Measurements from ENCODE around the gene SMAD3. TPM values are rescaled to one million over a fixed set of nuclear protein-coding genes. Genes with fewer than 3 reads are reported as not detected.

Gene SMAD3
- total RNA-seq, 1 donor from 2014 or later, result 89.3 TPM

GRCh38 chr15:67097424-67097823 lies 32.0 kb downstream of the SMAD3 start:
- no peak overlapping the region for H3K4me3 ChIP-seq
- no peak overlapping the region for H3K27ac ChIP-seq
- DNase-seq (ENCODE audit: low spot score in 2 of 2), result no peak
- H3K9me3 ChIP-seq, result no peaks in the 10 kb centered on the region
- no peaks in the 10 kb centered on the region for H3K27me3 ChIP-seq
- peaks cover 3 to 18% of the 10 kb centered on the region in 2 donors for H3K4me1 ChIP-seq
- TF ChIP-seq, protein P1, sequence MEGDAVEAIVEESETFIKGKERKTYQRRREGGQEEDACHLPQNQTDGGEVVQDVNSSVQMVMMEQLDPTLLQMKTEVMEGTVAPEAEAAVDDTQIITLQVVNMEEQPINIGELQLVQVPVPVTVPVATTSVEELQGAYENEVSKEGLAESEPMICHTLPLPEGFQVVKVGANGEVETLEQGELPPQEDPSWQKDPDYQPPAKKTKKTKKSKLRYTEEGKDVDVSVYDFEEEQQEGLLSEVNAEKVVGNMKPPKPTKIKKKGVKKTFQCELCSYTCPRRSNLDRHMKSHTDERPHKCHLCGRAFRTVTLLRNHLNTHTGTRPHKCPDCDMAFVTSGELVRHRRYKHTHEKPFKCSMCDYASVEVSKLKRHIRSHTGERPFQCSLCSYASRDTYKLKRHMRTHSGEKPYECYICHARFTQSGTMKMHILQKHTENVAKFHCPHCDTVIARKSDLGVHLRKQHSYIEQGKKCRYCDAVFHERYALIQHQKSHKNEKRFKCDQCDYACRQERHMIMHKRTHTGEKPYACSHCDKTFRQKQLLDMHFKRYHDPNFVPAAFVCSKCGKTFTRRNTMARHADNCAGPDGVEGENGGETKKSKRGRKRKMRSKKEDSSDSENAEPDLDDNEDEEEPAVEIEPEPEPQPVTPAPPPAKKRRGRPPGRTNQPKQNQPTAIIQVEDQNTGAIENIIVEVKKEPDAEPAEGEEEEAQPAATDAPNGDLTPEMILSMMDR (IDR thresholded peaks at IDR 0.05), result no peak
- peaks cover 9 to 10% of the 10 kb centered on the region in 2 donors for H3K36me3 ChIP-seq
- intact Hi-C loops (cut with DNase I), result no loop called here

- H3K4me3 ChIP-seq, result peak overlapping the region in 1 of 2 donors; percentile 12
Measured at GRCh38 chr15:67097930-67098740, 32.7 kb downstream of the SMAD3 start.

DNA sequence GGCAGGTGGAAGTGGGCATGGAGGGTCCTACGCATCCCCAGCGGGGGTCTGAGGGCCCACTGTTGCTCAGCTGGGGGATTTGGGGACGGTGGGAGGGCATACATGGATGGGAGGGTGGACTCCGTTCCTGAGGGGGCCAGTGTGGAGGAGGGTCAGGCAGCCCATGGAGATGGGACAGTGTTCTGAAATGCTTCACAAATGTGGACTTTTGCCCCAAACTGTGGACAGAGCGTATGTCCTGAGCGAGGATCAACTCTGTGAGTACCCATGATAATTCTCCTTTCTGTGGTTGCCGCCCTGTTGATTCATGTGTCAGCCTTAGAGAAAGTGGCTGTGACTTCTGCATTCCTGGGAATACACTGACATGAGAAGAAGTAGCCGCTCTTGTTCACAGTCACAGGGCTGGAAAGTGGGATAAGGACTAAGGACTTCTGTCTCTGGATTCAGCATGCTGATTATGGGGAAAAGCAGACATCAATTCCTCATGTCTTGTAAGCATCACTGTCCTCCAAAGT lies 33.4 kb downstream of the SMAD3 start:
- intact Hi-C loops (cut with DNase I), result no loop called here
- peaks cover 3 to 6% of the 10 kb centered on the region in 2 donors for H3K36me3 ChIP-seq
- H3K4me1 ChIP-seq, result peaks cover 3 to 18% of the 10 kb centered on the region in 2 donors
- no peaks in the 10 kb centered on the region for H3K27me3 ChIP-seq
- peak overlapping the region; percentile 31 to 32 for H3K27ac ChIP-seq
- no peak for DNase-seq (ENCODE audit: low spot score in 2 of 2)
- no peaks in the 10 kb centered on the region for H3K9me3 ChIP-seq
- TF ChIP-seq, protein P1 (IDR thresholded peaks at IDR 0.05), result no peak
- H3K4me3 ChIP-seq, result peak overlapping the region in 1 of 2 donors; percentile 12

More at GRCh38 chr15:67097930-67098740, 32.7 kb downstream of the SMAD3 start:
- Histone ChIP-seq H3K27me3 (no peaks in the 10 kb centered on the region), H3K4me1 (peaks cover 3 to 17% of the 10 kb centered on the region in 2 donors), H3K27ac (peak overlapping the region; percentile 31 to 32), H3K36me3 (peaks cover 9 to 10% of the 10 kb centered on the region in 2 donors), H3K9me3 (no peaks in the 10 kb centered on the region)
- TF ChIP-seq, protein P1 (IDR thresholded peaks at IDR 0.05), result no peak
- DNase-seq (ENCODE audit: low spot score in 2 of 2), result no peak
- intact Hi-C loops (cut with DNase I), result no loop called here

- intact Hi-C loops (cut with DNase I), result no loop called here
- DNase-seq (ENCODE audit: low spot score in 2 of 2), result no peak
- peaks cover 15 to 32% of the 10 kb centered on the region in 2 donors for H3K4me1 ChIP-seq
- no peaks in the 10 kb centered on the region for H3K9me3 ChIP-seq
- TF ChIP-seq, protein P1 (IDR thresholded peaks at IDR 0.05), result no peak
- H3K27ac ChIP-seq, result no peak overlapping the region
- no peaks in the 10 kb centered on the region for H3K27me3 ChIP-seq
- H3K4me3 ChIP-seq, result no peak overlapping the region
- no peaks in the 10 kb centered on the region for H3K36me3 ChIP-seq
Measured at GRCh38 chr15:67100124-67100791, 34.9 kb downstream of the SMAD3 start.

DNA sequence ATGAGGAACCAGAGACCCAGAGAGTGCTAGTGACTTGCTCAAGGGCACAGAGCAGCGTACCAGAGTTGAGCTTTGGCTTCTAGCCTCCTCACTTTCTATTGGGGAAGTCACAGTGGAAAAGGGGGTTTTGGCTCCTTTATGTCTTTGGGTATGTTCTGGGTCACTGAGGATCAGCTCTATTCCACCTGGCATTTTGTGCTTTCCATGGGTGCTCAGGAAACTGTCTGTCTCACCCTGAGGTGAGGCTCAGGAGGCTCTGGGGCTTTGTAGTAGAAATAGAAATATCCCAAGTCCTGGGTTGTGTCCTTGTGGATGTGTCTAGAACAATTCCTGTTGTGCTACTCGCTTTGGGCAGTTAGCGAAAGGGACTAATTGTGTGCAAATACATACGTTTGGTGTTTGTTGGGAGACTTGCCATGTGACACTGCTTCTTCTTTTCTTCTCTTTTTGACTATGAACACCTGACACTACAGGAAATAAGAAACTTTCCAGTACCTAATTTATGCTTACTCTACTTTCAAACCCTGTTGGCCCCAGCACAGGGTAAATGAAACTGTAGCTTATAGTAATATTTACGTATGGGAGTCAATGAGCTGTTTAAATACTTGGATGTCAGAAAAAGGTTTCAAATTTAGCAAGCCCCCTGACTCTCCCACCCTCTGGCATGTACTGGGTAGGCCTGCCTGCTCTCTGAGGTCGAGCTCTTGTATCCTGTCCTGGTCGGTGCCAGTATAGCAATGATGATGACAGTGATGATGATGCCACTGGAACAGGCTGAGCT lies 35.6 kb downstream of the SMAD3 start:
- intact Hi-C loops (cut with DNase I), result no loop called here
- no peak for DNase-seq (ENCODE audit: low spot score in 2 of 2)
- Histone ChIP-seq H3K4me1 (peaks cover 19 to 37% of the 10 kb centered on the region in 2 donors), H3K9me3 (no peaks in the 10 kb centered on the region), H3K4me3 (no peak overlapping the region), H3K27ac (no peak overlapping the region), H3K27me3 (no peaks in the 10 kb centered on the region), H3K36me3 (no peaks in the 10 kb centered on the region)
- TF ChIP-seq, protein P1 (IDR thresholded peaks at IDR 0.05), result no peak
